Upper lobe of left lung (tissue), 6 donors: ENCODE measurements around the gene PTPRN2. TPM values are rescaled to one million over a fixed set of nuclear protein-coding genes. Genes with fewer than 3 reads are reported as not detected.
A peak's percentile ranks its signal among the peaks of the same experiment; 100 is the strongest.

Source experiments
- ATAC-seq, 2 donors: fragments of 200-7000 bp; cut with Tn5 transposase; one replicate each; pipeline ENCODE4 v1.9.1; 2022; ENCODE audit warnings: mild to moderate bottlenecking in 2 of 2, moderate library complexity in 2 of 2; ENCODE audit not compliant: low FRiP score in 2 of 2
- DNase-seq, 2 donors: peaks; one replicate each; pipeline ENCODE4 v3.0.0-alpha.2; 2019 to 2020
- H3K27ac ChIP-seq, 4 donors: fragments of 200-600 bp; sonication (generic); one replicate each; pipeline ENCODE4 v1.5.1; 2016 to 2019
- H3K27me3 ChIP-seq, 4 donors: fragments of 200-600 bp; sonication (generic); one replicate each; pipeline ENCODE4 v1.5.1; 2017 to 2019
- H3K36me3 ChIP-seq, 4 donors: fragments of 200-600 bp; sonication (generic); one replicate each; pipeline ENCODE4 v1.5.1; 2016 to 2019
- H3K4me1 ChIP-seq, 4 donors: fragments of 200-600 bp; sonication (generic); one replicate each; pipeline ENCODE4 v1.5.1; 2018 to 2019
- H3K4me3 ChIP-seq, 4 donors: fragments of 200-600 bp; sonication (generic); one replicate each; pipeline ENCODE4 v1.5.1; 2017 to 2019; ENCODE audit warnings: mild to moderate bottlenecking in 2 of 4, moderate library complexity in 1 of 4
- H3K9me3 ChIP-seq, 4 donors: fragments of 200-600 bp; sonication (generic); one replicate each; pipeline ENCODE4 v1.5.1; 2018 to 2019
- EP300 ChIP-seq, 4 donors: sonication (generic); formaldehyde crosslinking; IDR thresholded peaks; one replicate each; pipeline ENCODE4 v1.5.1; 2017; ENCODE audit warnings: antibody characterized with exemption in 4 of 4, control low read depth in 2 of 4
- POLR2A ChIP-seq, 4 donors: fragments of 450-650 bp; IDR thresholded peaks; one replicate each; pipeline ENCODE4 v1.5.1; 2016 to 2017; ENCODE audit warnings: antibody characterized with exemption in 4 of 4, mild to moderate bottlenecking in 2 of 4
- POLR2AphosphoS5 ChIP-seq, 2 donors: sonication (generic); formaldehyde crosslinking; IDR thresholded peaks; one replicate each; pipeline ENCODE4 v1.5.1; 2017; ENCODE audit warnings: antibody characterized with exemption in 2 of 2
- WGBS, 2 donors: methylation state at CpG; one replicate each; pipeline ENCODE4 v1.1.5; 2017 to 2018; 5-methylcytosine and 5-hydroxymethylcytosine counted together
- total RNA-seq, 6 donors: library from RNA; depleted of rRNA in 4 of 6; stranded (reverse); fragments of >200 nt in 4 of 6; gene quantifications; one replicate each; pipeline versions ENCODE4 v1.1.0 to v1.2.1, GENCODE V29; 2016 to 2021
- TF ChIP-seq, protein P1 (sequence below), 6 experiments: fragments of 450-650 bp in 4 of 6; fragments of 200-600 bp in 2 of 6; sonication (generic) in 2 of 6; IDR thresholded peaks; one replicate each; pipeline ENCODE4 v1.5.1; 2016 to 2019; ENCODE audit warnings: antibody characterized with exemption in 6 of 6
- donor health status: DM: no; HTN: no; CAD: no; lungs with moderate emphysema.
- donor health status: DM: no; HTN: yes; CAD: no; lungs with severe emphysema.

Gene PTPRN2
- total RNA-seq, 6 donors from 2014 or later, result 3.3 to 7.9 (median 5.2) TPM

DNA sequence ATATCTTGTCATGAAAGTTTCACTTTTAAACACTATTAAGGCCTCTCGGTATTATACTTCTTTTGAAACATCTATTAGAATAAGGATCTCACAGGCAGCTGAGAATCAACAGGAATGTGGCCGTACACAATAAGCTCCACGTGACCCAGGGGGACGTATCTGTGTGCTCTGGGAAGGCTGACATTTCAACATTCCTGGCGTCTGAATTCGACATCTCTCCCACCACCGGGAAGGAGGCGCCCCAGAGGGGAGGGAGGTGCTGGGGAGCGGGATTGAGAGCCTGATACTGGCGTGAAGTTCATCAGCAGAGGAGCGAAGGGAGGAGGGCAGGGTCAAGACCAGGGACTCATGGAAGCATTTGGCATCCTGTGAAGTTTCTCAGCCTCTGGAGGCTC, 849.6 kb downstream of the PTPRN2 start:
- WGBS, 2 donors, result 14% methylated on average over 11 of the region's 11 CpGs
- H3K4me3 ChIP-seq, result no peak overlapping the region

DNA sequence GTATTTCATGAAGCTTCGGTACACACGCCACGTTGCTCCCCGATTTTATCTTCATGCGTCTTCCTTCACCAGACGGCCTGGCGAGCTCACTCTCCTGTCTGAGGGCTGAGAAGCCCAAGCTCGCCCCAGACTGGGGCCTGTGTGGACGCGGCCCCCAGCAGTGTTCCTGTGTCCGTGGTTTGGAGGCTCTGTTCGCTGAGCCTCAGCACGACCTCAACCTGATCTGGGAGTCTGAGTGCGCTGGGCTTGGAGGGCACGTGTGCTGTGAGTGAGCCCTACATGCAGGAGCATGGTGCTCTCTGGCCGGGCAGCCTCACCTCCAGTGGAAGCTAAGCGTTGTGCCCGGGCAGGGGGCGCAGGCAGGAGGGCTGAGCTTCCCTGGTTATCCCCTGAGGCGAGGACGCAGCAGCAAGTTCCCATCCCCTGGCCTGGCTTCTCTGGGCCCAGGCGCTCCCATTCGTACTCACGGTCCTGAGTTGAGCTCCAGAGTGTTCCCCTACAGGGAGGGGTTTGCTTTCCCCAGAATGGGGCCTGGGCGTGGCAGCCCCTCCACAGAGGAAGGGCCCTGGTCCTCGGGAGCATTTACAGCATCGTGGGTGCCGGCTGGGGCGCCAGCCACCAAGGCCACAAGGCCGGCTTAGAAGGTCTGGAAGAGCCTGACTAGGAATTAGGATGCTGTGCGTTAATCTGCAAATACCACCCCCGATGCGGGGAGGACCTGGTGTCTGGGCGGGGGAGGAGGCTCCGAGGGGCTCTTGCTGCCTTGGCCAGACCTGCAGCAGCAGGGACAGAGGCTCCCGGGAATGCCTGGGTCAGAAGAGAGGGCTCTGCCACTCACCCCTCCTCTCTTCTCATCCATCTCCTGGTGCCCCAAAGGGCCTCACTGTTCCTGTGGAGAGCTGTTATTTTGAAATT, 850.2 kb downstream of the PTPRN2 start:
- TF ChIP-seq, protein P1, sequence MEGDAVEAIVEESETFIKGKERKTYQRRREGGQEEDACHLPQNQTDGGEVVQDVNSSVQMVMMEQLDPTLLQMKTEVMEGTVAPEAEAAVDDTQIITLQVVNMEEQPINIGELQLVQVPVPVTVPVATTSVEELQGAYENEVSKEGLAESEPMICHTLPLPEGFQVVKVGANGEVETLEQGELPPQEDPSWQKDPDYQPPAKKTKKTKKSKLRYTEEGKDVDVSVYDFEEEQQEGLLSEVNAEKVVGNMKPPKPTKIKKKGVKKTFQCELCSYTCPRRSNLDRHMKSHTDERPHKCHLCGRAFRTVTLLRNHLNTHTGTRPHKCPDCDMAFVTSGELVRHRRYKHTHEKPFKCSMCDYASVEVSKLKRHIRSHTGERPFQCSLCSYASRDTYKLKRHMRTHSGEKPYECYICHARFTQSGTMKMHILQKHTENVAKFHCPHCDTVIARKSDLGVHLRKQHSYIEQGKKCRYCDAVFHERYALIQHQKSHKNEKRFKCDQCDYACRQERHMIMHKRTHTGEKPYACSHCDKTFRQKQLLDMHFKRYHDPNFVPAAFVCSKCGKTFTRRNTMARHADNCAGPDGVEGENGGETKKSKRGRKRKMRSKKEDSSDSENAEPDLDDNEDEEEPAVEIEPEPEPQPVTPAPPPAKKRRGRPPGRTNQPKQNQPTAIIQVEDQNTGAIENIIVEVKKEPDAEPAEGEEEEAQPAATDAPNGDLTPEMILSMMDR (IDR thresholded peaks at IDR 0.05), result no peak
- TF ChIP-seq POLR2A (IDR thresholded peaks at IDR 0.05), result no peak
- TF ChIP-seq EP300 (IDR thresholded peaks at IDR 0.05), result no peak
- TF ChIP-seq POLR2AphosphoS5 (IDR thresholded peaks at IDR 0.05), result no peak
- H3K4me1 ChIP-seq, result no peaks in the 10 kb centered on the region
- ATAC-seq (peak in 1 of 2 donors; percentile 52), DNase-seq (no peak)
- H3K9me3 ChIP-seq, result no peaks in the 10 kb centered on the region
- H3K27me3 ChIP-seq, result no peaks in the 10 kb centered on the region
- WGBS, 2 donors, result 80 to 83% methylated on average over 24 to 35 of the region's 36 CpGs
- H3K4me3 ChIP-seq, result no peak overlapping the region
- no peak overlapping the region for H3K27ac ChIP-seq
- no peaks in the 10 kb centered on the region for H3K36me3 ChIP-seq

More for the DNA sequence above, 849.6 kb downstream of the PTPRN2 start:
- no peaks in the 10 kb centered on the region for H3K36me3 ChIP-seq
- TF ChIP-seq POLR2AphosphoS5 (IDR thresholded peaks at IDR 0.05) (no peak), POLR2A (IDR thresholded peaks at IDR 0.05) (no peak), EP300 (IDR thresholded peaks at IDR 0.05) (no peak)
- TF ChIP-seq, protein P1 (IDR thresholded peaks at IDR 0.05), result no peak
- ATAC-seq, result peak in 1 of 2 donors; percentile 57
- H3K27ac ChIP-seq, result no peak overlapping the region
- DNase-seq, result no peak
- H3K27me3 ChIP-seq, result no peaks in the 10 kb centered on the region
- H3K9me3 ChIP-seq, result no peaks in the 10 kb centered on the region
- H3K4me1 ChIP-seq, result no peaks in the 10 kb centered on the region

DNA sequence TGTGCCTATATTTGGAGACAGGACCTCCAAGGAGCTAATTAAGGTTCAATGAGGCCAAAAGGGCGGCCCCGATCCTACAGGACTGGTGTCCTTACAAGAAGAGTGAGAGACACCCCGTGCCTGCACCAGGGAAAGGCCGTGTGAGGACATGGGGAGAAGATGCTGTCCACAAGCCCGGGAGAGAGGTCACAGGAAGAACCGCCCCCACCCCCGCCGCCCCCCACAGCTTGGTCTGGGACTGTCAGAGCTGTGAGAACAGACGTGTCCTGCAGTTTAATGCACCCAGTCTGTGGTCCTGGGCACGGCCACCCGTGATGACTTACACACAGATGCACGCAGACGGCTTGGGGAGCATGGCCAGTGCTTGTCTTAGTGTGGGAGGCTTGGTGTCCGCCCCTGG, 851.3 kb downstream of the PTPRN2 start:
- no peaks in the 10 kb centered on the region for H3K4me1 ChIP-seq
- H3K4me3 ChIP-seq, result no peak overlapping the region
- no peak for TF ChIP-seq POLR2A (IDR thresholded peaks at IDR 0.05)
- no peak for TF ChIP-seq POLR2AphosphoS5 (IDR thresholded peaks at IDR 0.05)
- TF ChIP-seq, protein P1 (IDR thresholded peaks at IDR 0.05), result no peak
- no peak for TF ChIP-seq EP300 (IDR thresholded peaks at IDR 0.05)
- 86 to 90% methylated on average over 4 to 14 of the region's 14 CpGs for WGBS, 2 donors
- no peak for DNase-seq
- H3K36me3 ChIP-seq, result no peaks in the 10 kb centered on the region
- H3K27ac ChIP-seq, result no peak overlapping the region
- H3K27me3 ChIP-seq, result no peaks in the 10 kb centered on the region
- H3K9me3 ChIP-seq, result no peaks in the 10 kb centered on the region
- ATAC-seq, result no peak

DNA sequence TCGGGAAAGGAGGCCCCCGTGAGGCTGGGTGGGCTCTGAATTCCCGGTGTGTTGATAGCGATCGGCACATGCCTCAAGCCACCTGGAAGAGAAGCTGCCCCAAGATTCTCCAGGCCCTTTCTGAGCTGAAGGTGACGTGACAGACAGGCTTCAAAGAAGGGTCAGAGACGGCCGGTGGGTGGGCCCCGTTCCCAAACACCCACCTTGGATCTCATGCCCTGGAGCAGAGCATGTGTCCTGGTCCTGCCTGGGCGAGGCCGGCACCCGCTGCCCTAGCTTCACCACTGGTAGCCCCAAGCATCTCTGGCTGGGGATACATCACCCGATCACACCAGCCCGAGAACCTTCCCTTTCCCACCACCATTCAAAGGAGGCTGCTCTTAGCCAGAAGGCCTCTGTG, 851.8 kb downstream of the PTPRN2 start:
- Histone ChIP-seq H3K36me3 (no peaks in the 10 kb centered on the region), H3K27ac (no peak overlapping the region), H3K4me3 (no peak overlapping the region), H3K27me3 (no peaks in the 10 kb centered on the region), H3K9me3 (no peaks in the 10 kb centered on the region), H3K4me1 (no peaks in the 10 kb centered on the region)
- WGBS, 2 donors, result 91 to 92% methylated on average over 10 to 14 of the region's 14 CpGs
- TF ChIP-seq EP300 (IDR thresholded peaks at IDR 0.05) (no peak), POLR2AphosphoS5 (IDR thresholded peaks at IDR 0.05) (no peak), POLR2A (IDR thresholded peaks at IDR 0.05) (no peak)
- TF ChIP-seq, protein P1 (IDR thresholded peaks at IDR 0.05), result no peak
- DNase-seq (no peak), ATAC-seq (no peak)
